HG02623 (cell line): ENCODE results near the gene RPS16.
A peak's percentile ranks its signal among the peaks of the same experiment; 100 is the strongest.

Source experiments
- ATAC-seq: cut with Tn5 transposase; IDR thresholded peaks from one replicate; pipeline ENCODE4 v1.9.1; 2021; ENCODE audit warnings: moderate library complexity; ENCODE audit not compliant: unreplicated experiment

Gene RPS16

GRCh38 chr19:39423258-39424086 is 12.3 kb downstream of the RPS16 start:
- no peak for ATAC-seq

- no peak for ATAC-seq
Observed at GRCh38 chr19:39422020-39422419, 13.7 kb downstream of the RPS16 start.

GRCh38 chr19:39420769-39421168 is 15.0 kb downstream of the RPS16 start:
- no peak for ATAC-seq

- no peak for ATAC-seq
Observed at GRCh38 chr19:39419003-39419402, 16.7 kb downstream of the RPS16 start.

GRCh38 chr19:39417463-39418181 is 18.1 kb downstream of the RPS16 start:
- ATAC-seq: no peak

- no peak for ATAC-seq
Observed at GRCh38 chr19:39416152-39417120, 19.3 kb downstream of the RPS16 start.

GRCh38 chr19:39415111-39416046 is 20.4 kb downstream of the RPS16 start:
- ATAC-seq: no peak

GRCh38 chr19:39413911-39414608 is 21.7 kb downstream of the RPS16 start:
- ATAC-seq: no peak

- no peak for ATAC-seq
Observed at GRCh38 chr19:39413272-39413910, 22.4 kb downstream of the RPS16 start.

- ATAC-seq: no peak
Observed at GRCh38 chr19:39412867-39413271, 22.9 kb downstream of the RPS16 start.

GRCh38 chr19:39412100-39412866 is 23.5 kb downstream of the RPS16 start, which contains the start of gene PLEKHG2:
TSS of gene PLEKHG2 (plus strand) at chr19:39412669. CDS start at chr19:39414087, 1,418 bp downstream.
- peak; percentile 57 for ATAC-seq

- peak; percentile 22 for ATAC-seq
Observed at GRCh38 chr19:39411832-39412099, 24.0 kb downstream of the RPS16 start.

GRCh38 chr19:39411081-39411831 is 24.5 kb downstream of the RPS16 start:
- ATAC-seq: no peak

GRCh38 chr19:39410831-39411080 is 25.0 kb downstream of the RPS16 start:
- ATAC-seq: no peak

- no peak for ATAC-seq
Observed at GRCh38 chr19:39410017-39410830, 25.5 kb downstream of the RPS16 start.

- ATAC-seq: no peak
Observed at GRCh38 chr19:39409208-39410016, 26.3 kb downstream of the RPS16 start.
